Naive thymus-derived CD8-positive, alpha-beta T cell (primary cell): ENCODE data around the gene DPY19L2. TPM values are rescaled to one million over a fixed set of nuclear protein-coding genes. Genes with fewer than 3 reads are reported as not detected.
"Not testable (repeated sequence)": the region's sequence is repeated elsewhere in the genome, so short reads cannot be mapped to it uniquely, and the experiment has no call there.

Experiments
- ATAC-seq, 2 donors: fragments of 150-1000 bp; cut with Tn5 transposase in 1 of 2; sonication (Bioruptor Pico), chemical (Tn5 transposase) in 1 of 2; 1 replicate in 1 of 2; 2 replicates in 1 of 2; pipeline ENCODE4 v1.10.0; 2021; ENCODE audit warnings: mild to moderate bottlenecking in 2 of 2, moderate library complexity in 2 of 2
- POLR2A ChIA-PET: fragments of 350-600 bp; sonication (Branson Sonifier 250); formaldehyde crosslinking; loops from one replicate; lab custom pipeline; 2021; ENCODE audit warnings: antibody characterized with exemption; lab: Charles Lee
- DNase-seq, 10 donors: peaks; one replicate each; pipeline versions ENCODE4 v3.0.0 to v3.0.0-alpha.2; 2020 to 2022
- H3K27ac Mint-ChIP-seq, 10 donors: one replicate each; pipeline ENCODE4 v1.8.0; 2020 to 2022; ENCODE audit warnings: mild to moderate bottlenecking in 10 of 10, mixed read lengths in 10 of 10, moderate library complexity in 4 of 10, inconsistent platforms in 1 of 10
- H3K27me3 Mint-ChIP-seq, 5 donors: one replicate each; pipeline ENCODE4 v1.8.0; 2021 to 2022; ENCODE audit warnings: mixed read lengths in 5 of 5
- H3K36me3 Mint-ChIP-seq, 3 donors: one replicate each; pipeline ENCODE4 v1.8.0; 2020 to 2022; ENCODE audit warnings: mixed read lengths in 3 of 3, mild to moderate bottlenecking in 2 of 3, inconsistent platforms in 1 of 3
- H3K4me1 Mint-ChIP-seq, 4 donors: one replicate each; pipeline ENCODE4 v1.8.0; 2021 to 2022; ENCODE audit warnings: mixed read lengths in 4 of 4
- H3K4me3 Mint-ChIP-seq, 10 donors: one replicate each; pipeline ENCODE4 v1.8.0; 2020 to 2022; ENCODE audit warnings: mild to moderate bottlenecking in 10 of 10, mixed read lengths in 10 of 10, moderate library complexity in 6 of 10, inconsistent platforms in 1 of 10
- H3K9me3 Mint-ChIP-seq, 9 donors: one replicate each; pipeline ENCODE4 v1.8.0; 2020 to 2022; ENCODE audit warnings: mixed read lengths in 9 of 9, mild to moderate bottlenecking in 3 of 9, inconsistent platforms in 1 of 9, moderate library complexity in 1 of 9
- polyA plus RNA-seq, 3 donors: library from polyadenylated mRNA; unstranded; fragments of 300-500 nt; fragmentation: Illumina TruSeq; gene quantifications; one replicate each; pipeline ENCODE4 v1.2.3, GENCODE V29; 2021
- total RNA-seq, 8 experiments: library from RNA in 2 of 8; stranded (reverse) in 2 of 8; gene quantifications; one replicate each; pipeline ENCODE4 v1.2.3 and lab custom pipeline; 2021 to 2026

The DPY19L2 gene
- total and polyA plus RNA-seq, 5 experiments from 2014 or later, result 0.47 to 16.7 (median 0.72) TPM

DNA sequence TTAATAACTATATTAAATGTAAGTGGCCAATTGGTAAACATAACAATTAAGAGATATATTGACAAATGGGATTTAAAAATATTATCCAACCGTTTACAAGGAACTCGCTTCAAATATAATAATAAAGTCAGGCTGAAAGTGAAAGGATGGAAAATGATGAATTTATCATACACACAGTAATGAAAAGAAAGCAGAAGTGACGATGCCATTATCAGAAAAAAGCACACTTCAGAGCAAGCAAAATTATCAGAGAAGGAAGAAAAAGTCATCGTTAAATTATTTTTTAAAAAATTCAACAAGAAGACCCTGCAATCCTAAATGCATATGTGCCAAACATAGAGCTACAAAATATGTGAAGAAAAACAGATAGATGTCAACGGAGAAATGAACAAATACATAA lies 13.8 kb downstream of the DPY19L2 start:
- H3K27ac Mint-ChIP-seq, ATAC-seq, H3K27me3 Mint-ChIP-seq, DNase-seq, H3K36me3 Mint-ChIP-seq, H3K9me3 Mint-ChIP-seq, H3K4me1 Mint-ChIP-seq, POLR2A ChIA-PET, H3K4me3 Mint-ChIP-seq: not testable (repeated sequence)

DNA sequence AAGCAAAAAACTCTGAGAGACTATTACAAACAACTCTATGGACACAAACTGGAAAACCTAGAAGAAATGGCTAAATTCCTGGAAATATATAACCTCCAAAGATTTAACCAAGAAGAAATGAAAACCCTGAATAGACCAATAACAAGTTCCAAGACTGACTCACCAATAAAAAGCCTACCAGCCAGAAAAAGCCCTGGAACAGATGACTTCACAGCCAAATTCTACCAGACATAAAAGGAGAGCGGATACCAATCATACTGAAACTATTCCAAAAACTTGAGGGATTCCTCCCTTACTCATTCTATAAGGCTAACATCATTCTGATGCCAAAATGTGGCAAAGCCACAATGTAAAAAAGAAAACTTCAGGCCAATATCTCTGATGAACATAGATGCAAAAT lies 18.8 kb downstream of the DPY19L2 start:
- DNase-seq, H3K4me1 Mint-ChIP-seq, H3K36me3 Mint-ChIP-seq, H3K9me3 Mint-ChIP-seq, POLR2A ChIA-PET, ATAC-seq, H3K4me3 Mint-ChIP-seq, H3K27ac Mint-ChIP-seq, H3K27me3 Mint-ChIP-seq: not testable (repeated sequence)

DNA sequence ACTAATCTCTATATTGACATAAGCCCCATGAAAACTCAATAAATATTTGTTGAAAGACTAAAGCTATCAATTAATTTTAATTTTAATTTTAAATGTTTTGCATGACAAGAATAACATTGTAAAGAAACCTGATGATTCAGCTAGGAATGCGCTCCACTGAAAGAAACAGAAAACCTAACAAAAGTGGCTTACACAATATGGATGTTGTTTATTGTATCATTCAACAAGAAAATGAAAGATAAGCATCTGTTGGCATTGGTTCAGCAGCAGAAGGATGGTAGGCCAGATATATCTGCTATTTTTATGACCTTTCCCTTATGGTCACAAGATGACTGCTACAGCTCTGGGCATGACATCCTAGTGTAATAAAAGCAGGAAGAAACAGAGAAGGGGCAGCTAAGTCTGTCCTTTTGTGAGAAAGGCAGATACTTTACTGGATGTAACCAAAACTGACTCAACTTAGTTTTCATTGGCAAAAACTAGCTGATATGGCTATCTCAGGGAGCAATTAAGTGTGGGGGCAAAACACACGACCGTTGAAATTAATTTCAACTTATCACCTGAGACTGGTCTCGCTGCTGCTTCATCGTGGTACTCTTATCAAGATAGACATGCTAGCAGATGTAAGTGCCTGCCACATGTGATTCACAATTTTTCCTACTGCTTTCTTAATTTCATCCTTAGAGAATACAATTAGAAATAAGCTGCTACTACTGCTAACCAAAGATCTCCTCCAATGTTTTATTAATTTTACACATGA lies 24.7 kb downstream of the DPY19L2 start:
- H3K9me3 Mint-ChIP-seq, H3K27ac Mint-ChIP-seq, DNase-seq, H3K4me3 Mint-ChIP-seq, ATAC-seq, H3K4me1 Mint-ChIP-seq, H3K27me3 Mint-ChIP-seq, POLR2A ChIA-PET: not testable (repeated sequence)
- peaks cover 0 to 11% (median 0%) of the 10 kb centered on the region in 3 donors for H3K36me3 Mint-ChIP-seq

DNA sequence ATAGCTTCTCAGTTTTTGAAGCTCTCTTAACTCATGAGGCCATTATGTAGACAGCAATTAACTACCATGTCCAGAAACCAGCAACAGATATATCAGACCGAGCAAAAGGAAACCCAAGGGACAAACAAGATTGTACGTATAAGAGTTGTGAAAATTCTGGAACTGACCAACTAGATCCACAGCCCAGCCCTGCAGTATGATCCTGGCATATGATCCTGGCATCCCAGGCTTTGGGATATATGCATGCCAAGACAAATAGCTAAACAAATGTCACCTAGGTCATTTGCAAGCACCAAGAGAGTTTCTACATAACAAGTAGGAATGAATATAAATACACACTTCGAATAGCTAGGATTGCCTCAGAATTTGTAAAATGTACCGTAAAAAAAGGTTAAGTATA lies 44.0 kb downstream of the DPY19L2 start:
- H3K27ac Mint-ChIP-seq, H3K27me3 Mint-ChIP-seq, ATAC-seq, H3K4me1 Mint-ChIP-seq, POLR2A ChIA-PET, H3K4me3 Mint-ChIP-seq, DNase-seq, H3K9me3 Mint-ChIP-seq: not testable (repeated sequence)
- H3K36me3 Mint-ChIP-seq, result peaks cover 0 to 19% (median 5%) of the 10 kb centered on the region in 3 donors

DNA sequence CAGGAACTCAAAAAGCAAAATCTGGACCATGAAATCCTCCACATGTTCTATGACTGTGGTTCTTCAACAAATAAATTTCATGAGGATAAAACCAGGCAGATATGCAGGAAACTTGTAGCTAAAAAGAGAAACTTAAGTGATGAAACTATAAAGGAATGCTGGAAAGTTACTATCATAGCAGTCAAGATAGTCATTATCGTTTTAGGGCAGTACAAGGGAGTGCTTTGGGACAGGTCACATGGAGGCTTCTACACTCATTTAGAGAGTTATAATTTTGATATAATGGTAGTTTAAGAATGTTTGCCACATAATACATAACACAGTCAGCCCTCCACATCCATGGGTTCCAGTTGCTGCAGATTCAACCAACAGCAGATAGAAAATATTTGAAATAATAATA lies 52.7 kb downstream of the DPY19L2 start:
- ATAC-seq, H3K27me3 Mint-ChIP-seq, DNase-seq, H3K27ac Mint-ChIP-seq, H3K4me1 Mint-ChIP-seq, H3K36me3 Mint-ChIP-seq, H3K4me3 Mint-ChIP-seq, POLR2A ChIA-PET: not testable (repeated sequence)
- H3K9me3 Mint-ChIP-seq, result peaks cover 0 to 11% (median 0%) of the 10 kb centered on the region in 9 donors

DNA sequence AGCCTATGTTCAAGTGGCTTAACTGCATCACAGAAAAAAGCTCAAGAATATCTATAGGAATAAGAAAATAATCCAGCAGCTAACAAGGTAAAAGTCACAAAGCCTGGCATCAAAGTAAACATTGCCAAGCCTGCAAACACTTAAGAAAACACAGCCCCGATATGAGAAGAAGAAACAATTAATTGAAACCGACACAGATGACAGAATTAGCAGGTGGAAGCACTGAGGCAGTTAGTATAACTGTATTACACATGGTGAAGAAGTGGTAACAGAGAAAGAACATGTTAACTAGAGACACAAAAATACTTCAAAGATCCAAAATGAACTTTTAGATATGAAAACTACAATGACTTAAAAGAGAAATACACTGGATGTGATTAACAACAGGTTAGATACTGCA lies 57.0 kb downstream of the DPY19L2 start:
- H3K36me3 Mint-ChIP-seq, result peaks cover 0 to 13% (median 0%) of the 10 kb centered on the region in 3 donors
- H3K27me3 Mint-ChIP-seq, H3K27ac Mint-ChIP-seq, ATAC-seq, H3K4me1 Mint-ChIP-seq, H3K9me3 Mint-ChIP-seq, H3K4me3 Mint-ChIP-seq, POLR2A ChIA-PET, DNase-seq: not testable (repeated sequence)

DNA sequence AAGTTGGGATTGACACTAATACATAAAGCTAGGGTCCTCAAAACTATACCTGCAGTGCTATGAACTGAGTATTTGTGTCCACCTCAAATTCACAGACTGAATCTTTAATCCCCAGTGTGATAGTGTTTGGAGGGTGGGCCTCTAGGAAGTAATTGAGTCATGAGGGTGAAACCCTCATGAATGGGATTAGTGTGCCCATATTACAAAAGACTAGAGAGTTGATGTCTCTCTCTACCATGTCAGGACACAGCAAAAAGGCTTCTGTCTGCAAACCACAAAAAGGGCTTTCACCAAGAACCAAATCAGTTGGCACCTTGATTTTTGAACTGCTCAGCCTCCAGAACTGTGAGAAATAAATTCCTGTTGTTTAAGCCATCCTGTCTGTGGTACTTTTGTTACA lies 59.0 kb downstream of the DPY19L2 start:
- H3K4me1 Mint-ChIP-seq, DNase-seq, ATAC-seq, H3K27ac Mint-ChIP-seq, H3K9me3 Mint-ChIP-seq, POLR2A ChIA-PET, H3K27me3 Mint-ChIP-seq, H3K4me3 Mint-ChIP-seq: not testable (repeated sequence)
- H3K36me3 Mint-ChIP-seq, result peaks cover 0 to 15% (median 0%) of the 10 kb centered on the region in 3 donors

DNA sequence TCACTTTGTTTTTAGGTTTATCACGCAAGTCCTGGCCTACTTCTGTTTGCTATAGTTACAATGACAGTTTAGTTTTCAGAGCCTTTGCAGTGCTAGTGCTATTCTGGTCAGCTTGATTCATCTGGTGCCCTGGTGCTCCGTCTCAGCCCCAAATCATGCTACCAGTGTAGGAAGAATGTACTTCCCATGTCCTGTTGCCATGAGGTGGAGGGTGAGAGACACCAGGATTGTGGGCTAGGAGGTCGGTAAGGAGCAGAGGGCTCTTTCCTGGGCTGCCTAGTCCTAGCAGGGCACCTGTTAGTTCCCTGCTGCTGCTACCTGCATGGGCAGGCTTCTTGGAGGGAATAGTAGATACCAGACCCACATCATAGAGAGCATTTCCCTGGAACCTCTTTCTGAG lies 63.3 kb downstream of the DPY19L2 start:
- POLR2A ChIA-PET, result not testable (repeated sequence)

DNA sequence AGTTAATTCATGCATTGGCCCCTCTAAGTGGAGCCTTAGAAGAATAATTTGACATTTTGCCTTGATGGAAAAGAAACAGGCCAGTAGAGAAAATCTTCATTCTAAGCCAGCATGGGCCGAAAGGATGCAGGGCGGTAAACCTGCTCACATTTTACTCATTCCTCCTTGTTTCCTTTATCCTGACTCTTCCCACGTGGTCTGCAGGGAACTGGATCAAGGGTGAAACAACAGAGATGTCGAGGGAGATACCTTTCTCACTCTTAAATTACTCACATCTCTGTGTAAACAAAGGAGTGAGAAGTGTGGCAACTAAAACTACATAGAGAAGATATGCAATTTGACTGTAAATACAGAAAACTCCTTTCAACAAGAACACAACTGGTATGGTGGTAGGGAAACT lies 73.5 kb downstream of the DPY19L2 start:
- POLR2A ChIA-PET, H3K9me3 Mint-ChIP-seq, H3K36me3 Mint-ChIP-seq: not testable (repeated sequence)

More for the DNA sequence above, 63.3 kb downstream of the DPY19L2 start:
- not testable (repeated sequence) for H3K27me3 Mint-ChIP-seq, H3K27ac Mint-ChIP-seq, H3K9me3 Mint-ChIP-seq, DNase-seq, ATAC-seq, H3K4me3 Mint-ChIP-seq, H3K4me1 Mint-ChIP-seq
- H3K36me3 Mint-ChIP-seq, result peaks cover 0 to 20% (median 0%) of the 10 kb centered on the region in 3 donors

DNA sequence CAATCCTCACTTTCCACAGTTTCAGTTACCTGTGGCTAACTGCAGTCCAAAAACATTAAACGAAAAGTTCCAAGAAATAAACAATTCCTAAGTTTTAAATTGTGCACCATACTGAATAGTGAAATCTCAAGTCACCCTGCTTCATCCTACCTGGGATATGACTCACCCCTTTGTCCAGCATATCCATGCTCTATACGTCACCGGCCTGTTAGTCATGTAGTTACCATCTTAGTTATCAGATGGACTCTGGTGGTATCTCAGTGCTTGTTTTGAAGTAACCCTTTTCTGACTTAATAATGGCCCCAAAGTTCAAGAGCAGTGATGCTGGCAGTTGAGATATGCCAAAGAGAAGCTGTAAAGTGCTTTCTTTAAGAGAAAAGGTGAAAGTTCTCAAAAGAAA lies 83.9 kb downstream of the DPY19L2 start:
- H3K4me1 Mint-ChIP-seq, ATAC-seq, H3K27me3 Mint-ChIP-seq, H3K36me3 Mint-ChIP-seq, H3K9me3 Mint-ChIP-seq, DNase-seq, POLR2A ChIA-PET, H3K27ac Mint-ChIP-seq, H3K4me3 Mint-ChIP-seq: not testable (repeated sequence)

More for the DNA sequence above, 73.5 kb downstream of the DPY19L2 start:
- not testable (repeated sequence) for H3K4me1 Mint-ChIP-seq, H3K27ac Mint-ChIP-seq, H3K4me3 Mint-ChIP-seq, ATAC-seq, H3K27me3 Mint-ChIP-seq, DNase-seq

DNA sequence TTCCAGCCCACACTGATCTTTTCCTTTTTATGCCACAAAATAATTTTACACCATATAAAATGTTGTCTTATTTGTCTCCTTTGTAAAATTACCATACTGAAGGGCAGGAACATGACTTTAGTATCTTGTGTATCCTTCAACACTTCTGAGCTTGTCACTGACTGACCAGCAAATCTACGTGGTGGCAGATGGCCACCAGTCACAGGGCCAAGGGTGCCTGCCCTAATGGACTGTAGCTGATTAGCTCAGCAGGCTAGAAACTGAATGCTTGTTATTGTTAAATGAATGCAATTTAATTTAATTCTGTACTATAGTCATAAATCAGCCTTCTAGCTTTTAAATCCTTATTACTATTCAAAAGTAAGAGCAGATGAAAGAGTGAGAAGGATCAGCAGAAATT lies 85.0 kb downstream of the DPY19L2 start:
- H3K4me1 Mint-ChIP-seq, DNase-seq, H3K27me3 Mint-ChIP-seq, H3K4me3 Mint-ChIP-seq, POLR2A ChIA-PET, H3K36me3 Mint-ChIP-seq, H3K9me3 Mint-ChIP-seq, ATAC-seq, H3K27ac Mint-ChIP-seq: not testable (repeated sequence)

DNA sequence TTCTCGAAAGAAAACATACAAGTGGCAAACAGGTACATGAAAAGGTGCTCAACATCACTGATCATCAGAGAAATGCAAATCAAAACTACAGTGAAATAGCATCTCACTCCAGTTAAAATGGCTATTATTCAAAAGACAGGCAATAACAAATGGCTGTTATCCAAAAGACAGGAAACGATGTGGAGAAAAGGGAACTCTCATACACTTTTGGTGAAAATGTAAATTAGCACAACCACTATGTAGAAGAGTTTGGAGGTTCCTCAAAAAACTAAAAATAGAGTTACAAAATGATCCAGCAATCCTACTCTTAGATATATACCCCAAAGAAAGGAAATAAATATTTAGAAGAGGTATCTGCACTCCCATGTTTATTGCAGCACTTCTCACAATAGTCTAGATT lies 90.7 kb downstream of the DPY19L2 start:
- DNase-seq, H3K4me1 Mint-ChIP-seq, H3K4me3 Mint-ChIP-seq, H3K27me3 Mint-ChIP-seq, ATAC-seq, H3K27ac Mint-ChIP-seq, H3K9me3 Mint-ChIP-seq, POLR2A ChIA-PET: not testable (repeated sequence)
- H3K36me3 Mint-ChIP-seq, result peaks cover 6 to 28% (median 10%) of the 10 kb centered on the region in 3 donors

DNA sequence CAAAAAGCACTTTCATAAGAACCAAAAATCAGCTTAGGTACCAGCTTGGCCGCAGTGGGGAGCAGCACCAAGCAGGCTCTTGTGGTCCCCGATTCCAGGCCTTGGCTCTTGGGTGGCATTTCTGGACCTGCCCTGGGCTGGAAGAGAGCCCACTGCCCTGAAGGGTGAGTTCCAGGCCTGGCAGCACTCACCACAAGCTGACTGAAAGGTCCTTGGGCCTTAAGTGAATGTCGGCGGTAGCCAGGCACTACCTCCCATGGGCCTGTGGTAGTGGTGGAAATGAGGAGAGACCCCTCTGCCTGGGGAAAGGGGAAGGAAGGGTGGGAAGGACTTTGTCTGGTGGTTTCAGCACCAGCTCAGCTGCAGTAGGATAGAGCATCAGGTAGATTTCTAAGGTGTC lies 96.3 kb downstream of the DPY19L2 start:
- ATAC-seq, H3K27me3 Mint-ChIP-seq, H3K4me3 Mint-ChIP-seq, DNase-seq, POLR2A ChIA-PET, H3K4me1 Mint-ChIP-seq, H3K9me3 Mint-ChIP-seq: not testable (repeated sequence)
- peaks cover 14 to 59% (median 19%) of the 10 kb centered on the region in 3 donors for H3K36me3 Mint-ChIP-seq
- peak overlapping the region in 1 of 10 donors; percentile 13 for H3K27ac Mint-ChIP-seq

DNA sequence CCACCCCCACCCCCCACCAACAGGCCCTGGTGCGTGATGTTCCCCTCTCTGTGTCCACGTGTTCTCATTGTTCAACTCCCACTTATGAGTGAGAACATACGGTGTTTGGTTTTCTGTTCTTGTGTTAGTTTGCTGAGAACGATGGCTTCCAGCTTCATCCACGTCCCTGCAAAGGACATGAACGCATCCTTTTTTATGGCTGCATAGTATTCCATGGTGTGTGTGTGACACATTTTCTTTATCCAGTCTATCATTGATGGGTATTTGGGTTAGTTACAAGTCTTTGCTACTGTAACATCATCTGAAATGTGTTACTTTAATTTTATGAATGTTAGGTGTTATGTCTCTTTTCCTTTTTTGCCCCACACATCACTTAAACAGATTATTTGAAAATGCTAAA lies 109.8 kb downstream of the DPY19L2 start:
- H3K4me3 Mint-ChIP-seq, DNase-seq, H3K36me3 Mint-ChIP-seq, H3K9me3 Mint-ChIP-seq, POLR2A ChIA-PET, ATAC-seq, H3K27me3 Mint-ChIP-seq, H3K27ac Mint-ChIP-seq, H3K4me1 Mint-ChIP-seq: not testable (repeated sequence)
